D341Med (cell line): ENCODE measurements around the gene MCRIP2.
"Not testable (repeated sequence)": the region's sequence is repeated elsewhere in the genome, so short reads cannot be mapped to it uniquely, and the experiment has no call there.

Experiments used
- DNase-seq: peaks from one replicate; pipeline ENCODE4 v3.0.0; 2012; ENCODE audit warnings: low spot score

The MCRIP2 gene

GRCh38 chr16:681746-682427, 40.3 kb downstream of the MCRIP2 start:
- DNase-seq: no peak

DNA sequence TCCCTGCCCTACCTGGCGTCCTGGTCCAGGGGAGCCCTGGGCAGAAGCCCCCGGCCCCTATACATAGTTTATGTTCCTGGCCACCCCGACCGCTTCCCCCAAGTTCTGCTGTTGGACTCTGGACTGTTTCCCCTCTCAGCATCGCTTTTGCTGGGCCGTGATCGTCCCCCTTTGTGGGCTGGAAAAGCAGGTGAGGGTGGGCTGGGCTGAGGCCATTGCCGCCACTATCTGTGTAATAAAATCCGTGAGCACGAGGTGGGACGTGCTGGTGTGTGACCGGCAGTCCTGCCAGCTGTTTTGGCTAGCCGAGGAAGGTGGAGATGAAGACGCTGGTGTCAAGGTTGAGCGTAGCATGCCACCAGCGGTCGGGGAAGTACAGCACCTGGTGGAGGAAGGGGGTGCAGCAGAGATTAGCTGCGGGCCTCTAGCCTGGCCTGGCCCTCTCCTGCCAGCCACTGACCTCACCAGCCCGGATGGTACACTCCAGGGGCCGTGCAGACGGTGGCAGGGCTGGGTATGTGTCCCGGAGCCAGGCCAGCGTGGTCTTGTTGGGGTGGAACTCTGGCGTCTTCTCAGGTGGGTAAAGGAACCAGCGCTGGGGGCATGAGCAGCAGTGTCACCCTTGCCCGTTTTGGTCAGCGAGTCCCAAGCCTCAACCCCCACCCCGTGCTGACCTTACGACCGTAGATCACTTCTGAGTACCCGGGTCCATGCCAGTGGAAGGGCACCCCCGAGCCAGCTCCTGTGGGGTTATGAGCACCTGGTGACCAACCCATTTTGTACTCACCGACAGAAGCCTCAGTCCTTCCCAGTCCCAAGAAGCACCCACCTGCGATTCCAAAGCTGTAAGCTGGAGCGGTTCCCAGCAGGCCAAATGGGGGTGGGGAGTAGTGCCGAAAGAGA, 41.1 kb downstream of the MCRIP2 start:
- no peak for DNase-seq

DNA sequence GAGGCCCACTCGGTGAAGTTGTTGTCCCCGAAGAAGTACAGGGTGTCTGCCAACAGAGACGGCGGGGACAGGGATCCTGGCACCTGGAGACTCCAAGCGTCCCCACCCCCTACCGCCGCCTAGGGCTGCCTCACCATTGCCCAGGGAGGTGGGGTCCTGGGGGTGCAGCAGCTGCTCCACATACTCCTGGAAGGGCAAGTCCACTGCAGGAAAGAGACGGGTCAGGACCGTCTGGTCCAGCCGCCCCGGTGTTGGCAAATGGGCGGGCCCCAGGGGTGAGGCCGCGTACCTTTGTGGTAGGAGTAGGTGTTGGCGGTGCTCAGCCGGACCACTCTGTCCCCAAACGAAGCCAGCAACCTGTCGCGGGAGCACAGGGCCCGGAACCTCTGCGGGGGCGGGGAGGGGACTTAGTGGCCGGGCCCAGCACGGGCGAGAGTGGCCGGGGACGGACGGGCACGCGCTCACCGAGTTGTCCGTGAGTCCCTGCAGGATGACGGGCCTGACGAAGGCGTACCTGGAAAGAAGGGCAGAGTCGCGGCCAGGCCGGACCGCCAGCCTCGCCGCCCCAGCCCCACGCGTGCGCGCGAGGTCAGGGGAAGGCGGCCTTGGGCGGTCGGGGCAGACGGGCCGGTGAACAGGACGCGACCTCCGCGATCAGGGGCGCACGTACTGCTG, 41.9 kb downstream of the MCRIP2 start:
- DNase-seq: no peak

DNA sequence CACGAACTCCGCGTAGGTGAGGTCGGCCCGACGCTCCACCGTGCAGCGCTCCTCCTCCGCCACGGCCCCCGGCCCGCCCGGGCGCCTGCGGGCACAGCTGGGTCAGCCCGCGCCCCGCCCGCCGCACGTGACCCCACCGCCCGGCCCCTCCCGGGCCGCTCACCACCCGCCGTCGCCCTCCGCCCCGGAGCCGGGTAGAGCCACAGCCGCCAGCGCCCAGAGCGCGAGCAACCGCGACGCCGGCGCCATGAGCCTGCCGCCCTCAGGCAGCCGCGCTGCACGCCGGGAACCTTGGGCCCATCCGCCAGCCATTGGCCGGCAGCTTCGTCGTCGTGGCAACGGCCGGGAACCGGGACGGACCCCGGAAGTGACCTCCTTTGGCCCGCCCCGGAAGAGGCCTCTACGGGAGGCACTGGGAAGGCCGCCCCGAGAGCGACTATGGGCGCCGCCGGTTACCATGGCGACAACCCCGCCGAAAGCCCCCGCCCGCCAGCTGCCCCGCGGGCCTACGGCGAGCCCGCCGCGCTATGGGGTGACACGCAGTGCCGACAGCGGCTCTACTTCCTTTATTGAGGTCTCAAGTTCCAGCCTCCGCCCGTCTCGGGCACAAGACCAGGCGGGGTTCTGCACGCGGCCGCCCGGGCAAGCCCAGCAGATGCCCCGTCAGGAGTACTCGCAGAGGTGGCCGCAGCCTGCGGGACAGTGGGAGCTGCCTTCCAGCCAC, 42.6 kb downstream of the MCRIP2 start, which contains the start of gene JMJD8:
JMJD8 (minus strand) TSS at position 264 of the 724 bp plus-strand sequence; CDS start at position 249, 15 bp downstream.
- DNase-seq: peak; percentile 94

DNA sequence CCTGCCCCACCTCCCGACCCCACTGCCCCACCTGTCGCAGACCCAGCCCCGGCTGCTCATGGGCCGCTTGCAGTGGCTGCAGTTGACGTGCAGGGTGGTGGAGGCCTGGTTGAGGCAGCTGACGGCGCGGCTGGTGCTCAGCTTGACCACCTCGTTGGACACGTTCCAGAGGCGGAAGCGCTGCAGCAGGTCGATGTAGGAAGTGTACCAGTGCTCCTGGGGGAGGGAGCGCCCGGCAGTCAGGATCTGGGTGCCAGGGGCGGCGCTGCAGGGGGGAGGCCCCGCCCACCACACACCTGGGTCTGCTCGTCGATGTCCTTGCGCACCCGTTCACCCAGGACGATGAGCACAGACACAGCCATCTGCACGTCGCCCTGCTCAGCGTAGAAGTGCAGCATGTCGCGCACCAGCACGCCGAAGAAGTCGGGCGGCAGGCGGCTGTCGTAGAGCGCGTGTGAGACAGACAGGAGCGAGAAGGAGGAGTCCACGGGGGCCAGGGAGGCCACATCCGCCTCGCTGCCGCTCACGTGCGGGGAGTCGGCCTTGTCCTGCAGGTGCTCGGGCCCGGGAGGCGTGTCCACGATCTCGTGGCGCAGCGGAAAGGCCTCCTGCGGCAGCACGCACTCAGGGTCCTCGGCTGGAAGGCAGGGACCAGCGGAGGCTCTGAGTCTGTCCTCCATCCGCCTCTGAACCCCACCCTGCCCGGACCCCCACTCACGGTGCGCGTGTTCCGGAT, 43.5 kb downstream of the MCRIP2 start:
- no peak for DNase-seq

DNA sequence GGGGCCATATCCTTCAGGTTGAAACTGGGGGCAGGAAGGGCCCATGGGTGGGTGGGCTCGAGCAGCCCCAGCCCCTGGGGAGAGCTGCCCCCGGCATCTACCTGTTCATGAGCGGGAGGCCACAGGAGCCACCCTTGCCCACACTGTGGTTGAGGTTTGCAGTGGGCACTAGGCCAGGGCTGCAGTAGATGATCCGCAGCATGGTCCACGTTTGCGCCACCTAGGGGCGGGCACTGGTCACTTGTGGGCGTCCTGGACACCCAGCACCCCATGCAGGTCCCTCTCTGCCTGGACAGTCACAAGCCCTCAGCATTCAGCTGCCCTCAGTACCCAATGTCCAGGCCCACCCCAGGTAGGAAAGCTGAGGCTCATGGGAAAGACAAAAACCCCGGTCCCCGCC, 44.3 kb downstream of the MCRIP2 start:
- DNase-seq: no peak

DNA sequence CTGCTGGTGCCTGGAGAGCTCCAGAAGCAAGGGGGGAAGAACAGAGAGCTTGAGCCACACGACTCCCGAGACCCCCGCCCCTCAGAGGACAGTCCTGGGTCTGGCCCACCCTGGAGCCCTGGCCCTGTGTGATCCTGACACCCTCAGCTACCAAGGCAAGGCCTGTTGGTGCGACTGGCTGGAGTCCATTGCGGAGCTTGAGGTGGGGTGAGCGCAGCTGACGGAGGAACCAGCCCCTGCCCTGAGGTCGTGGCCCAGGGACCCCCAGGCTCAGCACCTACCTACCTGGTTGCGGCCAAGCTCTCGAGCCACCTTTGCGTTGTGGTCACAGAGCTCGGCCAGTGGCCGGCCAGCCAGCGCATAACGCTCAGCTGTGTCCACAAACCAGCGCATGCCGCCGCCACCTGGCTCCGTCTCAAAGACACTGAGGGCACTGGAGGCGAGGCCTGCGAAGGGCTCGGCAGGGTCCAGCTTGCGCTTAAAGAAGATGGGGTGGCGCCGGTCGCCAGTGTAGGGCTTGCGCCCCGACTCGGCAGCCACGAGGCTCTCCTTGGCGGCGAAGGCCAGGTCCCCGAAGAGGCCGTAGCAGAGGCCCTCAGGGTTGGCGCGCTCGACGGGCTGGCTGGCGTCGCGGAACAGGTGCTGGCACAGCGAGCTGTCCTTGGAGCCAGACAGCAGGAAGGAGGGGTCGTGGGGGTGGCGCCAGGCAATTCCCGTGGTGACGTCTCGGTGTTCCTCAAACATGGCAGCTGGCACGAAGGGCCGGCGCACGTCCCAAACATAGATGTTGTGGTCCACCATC, 45.0 kb downstream of the MCRIP2 start:
- DNase-seq: no peak

DNA sequence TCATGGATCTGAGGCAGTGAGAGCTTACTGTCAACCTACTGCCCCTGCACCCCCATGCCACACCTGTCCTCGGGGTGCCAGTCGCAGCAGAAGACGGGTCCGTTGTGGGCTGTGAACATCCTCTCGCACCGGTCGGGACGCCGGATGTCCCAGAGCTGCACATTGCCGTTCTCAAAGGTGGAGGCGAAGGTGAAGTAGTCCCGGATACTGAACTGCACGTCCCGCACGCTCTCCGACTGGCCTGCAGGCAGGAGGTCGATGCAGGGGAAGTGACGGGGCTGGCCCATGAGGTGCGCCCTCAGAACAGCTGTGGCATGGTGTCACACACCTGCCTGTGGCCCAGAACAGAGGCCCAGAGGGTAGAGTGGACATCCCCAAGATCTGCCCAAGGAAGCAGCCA, 45.9 kb downstream of the MCRIP2 start:
- no peak for DNase-seq

GRCh38 chr16:689175-689897, 47.7 kb downstream of the MCRIP2 start:
- no peak for DNase-seq

DNA sequence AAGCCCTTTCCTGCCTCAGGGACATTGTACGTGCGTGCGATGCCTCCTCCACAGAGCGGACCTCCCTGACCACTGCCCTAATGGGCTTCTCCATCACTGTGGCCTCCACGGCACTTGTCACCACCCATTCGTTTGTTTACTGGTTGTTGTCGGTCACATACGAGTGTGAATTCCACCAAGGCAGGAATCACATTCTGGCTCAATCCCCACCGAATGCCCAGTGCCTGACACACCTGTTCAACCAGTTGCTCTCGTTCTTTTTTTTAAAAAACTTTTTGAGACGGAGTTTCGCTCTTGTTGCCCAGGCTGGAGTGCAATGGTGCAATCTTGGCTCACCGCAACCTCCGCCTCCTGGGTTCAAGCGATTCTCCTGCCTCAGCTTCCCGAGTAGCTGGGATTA, 49.6 kb downstream of the MCRIP2 start:
- DNase-seq: not testable (repeated sequence)

DNA sequence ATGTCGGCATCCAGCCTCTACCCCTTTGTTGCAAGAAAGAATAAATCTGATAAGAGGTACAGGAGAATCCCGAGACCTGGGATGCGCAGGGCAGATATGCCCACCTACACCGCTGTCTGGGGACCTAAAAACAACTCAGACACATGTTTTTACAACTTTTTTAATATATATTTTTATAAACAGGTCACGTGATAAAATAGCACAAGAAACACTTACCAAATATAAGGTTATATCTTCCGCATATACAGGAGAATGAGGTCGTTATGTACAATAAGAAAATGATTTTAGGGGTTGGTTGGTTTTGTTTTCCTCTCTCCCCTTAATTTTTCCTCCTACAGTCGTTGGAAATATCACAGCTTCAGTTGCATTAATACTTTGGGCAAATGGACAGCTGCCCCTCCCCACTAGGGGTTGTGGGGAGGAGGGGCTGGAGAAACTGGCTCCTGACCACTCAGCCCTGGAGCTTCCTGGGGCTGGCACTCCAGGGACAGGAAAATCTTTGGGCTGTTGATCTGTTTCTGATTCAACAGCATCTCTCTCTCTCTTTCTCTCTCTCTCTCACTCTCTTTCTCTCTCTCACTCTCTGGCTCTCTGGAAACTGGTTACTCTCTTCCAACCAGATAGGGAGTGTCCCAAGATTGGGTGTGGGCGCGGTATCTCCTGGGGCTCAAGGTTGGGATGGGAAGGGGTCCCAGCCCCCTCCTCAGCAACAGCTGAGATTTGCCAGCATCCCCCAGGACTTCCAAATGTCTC, 50.9 kb downstream of the MCRIP2 start:
- no peak for DNase-seq

DNA sequence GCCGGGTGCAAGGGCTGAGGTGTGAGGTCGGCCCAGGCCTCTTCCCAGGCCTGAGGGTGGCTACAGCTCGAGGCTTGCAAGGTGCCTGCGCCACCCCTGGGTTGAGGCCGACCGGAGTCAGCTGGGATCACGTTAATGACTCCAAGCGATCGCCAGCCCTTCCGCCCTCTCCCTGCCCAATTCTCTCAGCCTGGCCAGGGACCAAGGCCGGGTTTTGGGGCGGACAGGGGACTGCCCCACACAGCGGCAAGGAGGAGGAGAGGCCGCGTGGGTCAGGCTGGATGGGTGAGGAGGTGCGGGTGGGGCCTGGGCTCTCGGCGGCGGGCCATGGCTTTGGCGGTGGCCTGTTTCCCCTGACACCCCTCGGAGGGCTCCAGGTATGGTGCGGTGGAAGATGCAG, 51.7 kb downstream of the MCRIP2 start:
- no peak for DNase-seq

DNA sequence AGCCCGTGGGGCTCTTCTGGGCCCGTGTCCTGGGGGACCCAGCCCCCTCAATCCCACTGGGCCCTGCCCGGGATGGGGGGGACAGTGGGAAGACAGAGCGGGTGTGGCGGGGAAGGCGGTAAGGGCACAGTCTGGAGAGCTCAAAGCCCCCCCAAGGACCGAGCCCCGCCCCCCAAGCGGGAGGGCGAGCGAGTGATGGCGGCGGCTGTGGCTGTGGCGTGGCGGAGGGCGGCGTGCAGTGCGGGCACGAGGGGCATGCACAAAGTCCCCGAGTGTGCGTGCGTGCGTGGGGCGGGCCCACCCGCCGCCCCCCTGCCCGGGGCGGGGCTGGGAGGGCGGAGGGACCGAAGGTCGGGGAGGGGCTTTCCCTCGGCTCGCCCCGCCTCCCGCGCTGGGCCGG, 52.1 kb downstream of the MCRIP2 start:
- DNase-seq: no peak

DNA sequence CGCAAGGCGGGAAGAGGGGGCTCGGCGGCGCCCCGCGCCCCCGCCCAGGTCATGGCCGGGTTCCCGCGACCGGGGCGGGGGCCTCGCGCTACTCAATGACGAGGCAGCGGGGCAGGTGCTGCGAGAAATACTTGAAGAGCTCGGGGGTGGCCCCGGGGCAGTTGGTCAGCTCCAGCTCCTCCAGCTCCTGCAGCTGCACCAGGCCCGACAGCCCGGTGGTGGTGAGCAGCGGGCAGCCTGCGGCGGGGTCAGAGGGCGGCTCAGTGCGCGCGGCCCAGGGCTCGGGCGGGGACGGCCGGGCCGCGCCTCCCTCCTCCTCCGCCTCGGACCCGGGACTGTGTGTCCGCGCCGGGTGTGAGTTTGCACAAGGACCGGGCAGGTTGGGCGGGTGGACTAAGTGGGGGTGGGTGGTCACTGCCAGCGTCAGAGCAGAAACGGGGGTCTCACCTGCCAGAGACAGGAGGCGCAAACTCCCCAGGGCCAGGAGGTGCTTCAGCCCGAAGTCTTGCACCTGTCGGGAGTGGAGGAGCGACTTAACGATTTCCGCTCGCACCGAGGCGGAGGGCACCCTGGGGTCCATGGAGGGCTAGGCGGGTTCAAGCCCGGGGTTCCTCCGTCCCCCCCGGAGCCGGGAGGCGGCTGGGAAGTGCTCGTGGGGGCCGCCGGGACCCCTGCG, 52.7 kb downstream of the MCRIP2 start:
- no peak for DNase-seq

DNA sequence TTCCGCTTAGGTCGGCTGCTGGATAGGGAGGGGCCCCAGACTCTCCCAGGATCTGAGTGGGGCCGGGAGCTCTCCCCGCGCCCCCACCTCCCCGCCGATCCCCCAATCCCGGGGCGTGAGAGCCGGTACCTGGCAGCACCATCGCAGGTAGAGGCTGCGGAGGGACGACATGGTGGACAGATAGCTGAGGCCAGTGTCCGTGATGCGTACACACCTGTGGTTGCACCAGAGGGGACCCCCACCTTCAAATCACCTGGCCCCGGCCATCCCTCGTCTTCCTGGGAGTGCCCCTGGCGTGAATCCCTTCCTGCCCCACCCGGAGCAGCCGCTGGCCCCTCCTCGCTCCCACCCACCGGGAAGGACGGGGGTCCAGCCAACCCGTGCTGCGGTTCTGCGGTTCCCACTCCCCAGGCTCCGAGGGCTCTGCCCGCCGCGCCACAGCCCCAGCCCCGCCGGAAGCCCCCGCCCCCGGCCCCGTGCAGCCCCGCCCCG, 53.3 kb downstream of the MCRIP2 start:
- no peak for DNase-seq

- no peak for DNase-seq
Observed at GRCh38 chr16:695355-696089, 53.9 kb downstream of the MCRIP2 start.
